WTC11 (cell line): Measurements from ENCODE around the gene NEURL3. TPM values are rescaled to one million over a fixed set of nuclear protein-coding genes. Genes with fewer than 3 reads are reported as not detected.
A peak's percentile ranks its signal among the peaks of the same experiment; 100 is the strongest.

Experiments
- ATAC-seq: fragments of 200-7000 bp; cut with Tn5 transposase; 2 replicates; pipeline ENCODE4 v1.10.0; 2021; ENCODE audit warnings: mild to moderate bottlenecking, moderate library complexity
- CTCF ChIA-PET: fragments of 300-600 bp; sonication (Branson Sonifier 250); formaldehyde crosslinking; loops from one replicate; lab custom pipeline; 2021; ENCODE audit warnings: antibody characterized with exemption; lab: Charles Lee
- POLR2A ChIA-PET: fragments of 350-600 bp; sonication (Branson Sonifier 250); formaldehyde crosslinking; loops from one replicate; lab custom pipeline; 2021; ENCODE audit warnings: antibody characterized with exemption; lab: Charles Lee
- DNase-seq: peaks from one replicate; pipeline ENCODE4 v3.0.0; 2021; ENCODE audit warnings: low spot score
- H3K27ac Mint-ChIP-seq: 2 replicates; pipeline ENCODE4 v1.8.0; 2021; ENCODE audit warnings: mixed read lengths
- H3K27me3 Mint-ChIP-seq: 2 replicates; pipeline ENCODE4 v1.8.0; 2021; ENCODE audit warnings: low read depth, mild to moderate bottlenecking, moderate library complexity, mixed read lengths
- H3K36me3 Mint-ChIP-seq: 2 replicates; pipeline ENCODE4 v1.8.0; 2021; ENCODE audit warnings: mixed read lengths
- H3K4me1 Mint-ChIP-seq: 2 replicates; pipeline ENCODE4 v1.8.0; 2022; ENCODE audit warnings: mixed read lengths
- H3K4me3 Mint-ChIP-seq: 2 replicates; pipeline ENCODE4 v1.8.0; 2021; ENCODE audit warnings: mild to moderate bottlenecking, moderate library complexity, mixed read lengths
- H3K9me3 Mint-ChIP-seq: 2 replicates; pipeline ENCODE4 v1.8.0; 2021; ENCODE audit warnings: mixed read lengths
- GABPB1 ChIP-seq: sonication (generic); formaldehyde crosslinking; IDR thresholded peaks from 2 replicates; pipeline ENCODE4 v1.8.1; 2023; ENCODE audit warnings: mild to moderate bottlenecking, missing genetic modification reagents
- KAT7 ChIP-seq: sonication (generic); formaldehyde crosslinking; IDR thresholded peaks from 2 replicates; pipeline ENCODE4 v1.8.1; 2023; ENCODE audit warnings: missing genetic modification reagents, mild to moderate bottlenecking, borderline replicate concordance
- MYBL2 ChIP-seq: sonication (generic); formaldehyde crosslinking; IDR thresholded peaks from 2 replicates; pipeline ENCODE4 v1.8.1; 2023; ENCODE audit warnings: mild to moderate bottlenecking, moderate library complexity, missing genetic modification reagents
- NFE2L1 ChIP-seq: sonication (generic); formaldehyde crosslinking; IDR thresholded peaks from 2 replicates; pipeline ENCODE4 v1.8.1; 2023; ENCODE audit warnings: missing genetic modification reagents
- RELA ChIP-seq: sonication (generic); formaldehyde crosslinking; IDR thresholded peaks from 2 replicates; pipeline ENCODE4 v1.8.1; 2022; ENCODE audit warnings: missing genetic modification reagents, mild to moderate bottlenecking, borderline replicate concordance
- SMAD4 ChIP-seq: sonication (generic); formaldehyde crosslinking; IDR thresholded peaks from 2 replicates; pipeline ENCODE4 v1.8.0; 2022; ENCODE audit warnings: mild to moderate bottlenecking, missing genetic modification reagents
- SOX15 ChIP-seq: fragments of 250-450 bp; sonication (Bioruptor Pico); IDR thresholded peaks from 2 replicates; pipeline ENCODE4 v1.9.0; 2021; ENCODE audit warnings: mild to moderate bottlenecking
- SP1 ChIP-seq: sonication (generic); formaldehyde crosslinking; conservative IDR thresholded peaks from 2 replicates; pipeline ENCODE4 v1.8.1; 2022; ENCODE audit warnings: missing genetic modification reagents
- ZNF138 ChIP-seq: sonication (generic); formaldehyde crosslinking; conservative IDR thresholded peaks from 2 replicates; pipeline ENCODE4 v1.8.1; 2022; ENCODE audit warnings: mild to moderate bottlenecking, moderate library complexity, missing genetic modification reagents
- ZNF263 ChIP-seq: sonication (generic); formaldehyde crosslinking; IDR thresholded peaks from 2 replicates; pipeline ENCODE4 v1.8.1; 2022; ENCODE audit warnings: low read depth, mild to moderate bottlenecking, moderate library complexity, missing genetic modification reagents
- total RNA-seq: library from RNA; stranded (reverse); gene quantifications from 3 replicates; pipeline ENCODE4 v1.2.3, GENCODE V29; 2021
- TF ChIP-seq, protein P1 (sequence below): sonication (generic); formaldehyde crosslinking; IDR thresholded peaks from 2 replicates; pipeline ENCODE4 v1.8.0; 2022; ENCODE audit warnings: mild to moderate bottlenecking, missing genetic modification reagents
- TF ChIP-seq, protein P2 (sequence below): fragments of 250-450 bp; sonication (Bioruptor Pico); IDR thresholded peaks from 2 replicates; pipeline ENCODE4 v1.9.0; 2021; ENCODE audit warnings: mild to moderate bottlenecking
- TF ChIP-seq, protein P3 (sequence below): fragments of 250-450 bp; sonication (Bioruptor Pico); IDR thresholded peaks from 2 replicates; pipeline ENCODE4 v2.1.2; 2022; ENCODE audit warnings: mild to moderate bottlenecking, moderate library complexity
- TF ChIP-seq, protein P4 (sequence below): fragments of 250-450 bp; sonication (Bioruptor Pico); IDR thresholded peaks from 2 replicates; pipeline ENCODE4 v1.9.0; 2021; ENCODE audit warnings: mild to moderate bottlenecking
- TF ChIP-seq, protein P5 (sequence below): sonication (generic); formaldehyde crosslinking; IDR thresholded peaks from 2 replicates; pipeline ENCODE4 v1.8.1; 2022; ENCODE audit warnings: mild to moderate bottlenecking, missing genetic modification reagents, moderate library complexity, borderline replicate concordance
- TF ChIP-seq, protein P6 (sequence below): sonication (generic); formaldehyde crosslinking; IDR thresholded peaks from 2 replicates; pipeline ENCODE4 v1.8.1; 2023; ENCODE audit warnings: mild to moderate bottlenecking, missing genetic modification reagents, borderline replicate concordance
- TF ChIP-seq, protein P7 (sequence below): sonication (generic); formaldehyde crosslinking; IDR thresholded peaks from 2 replicates; pipeline ENCODE4 v1.8.1; 2023; ENCODE audit warnings: mild to moderate bottlenecking, missing genetic modification reagents, moderate library complexity

NEURL3 gene
- total RNA-seq, 1 experiment from 2014 or later: not detected

DNA sequence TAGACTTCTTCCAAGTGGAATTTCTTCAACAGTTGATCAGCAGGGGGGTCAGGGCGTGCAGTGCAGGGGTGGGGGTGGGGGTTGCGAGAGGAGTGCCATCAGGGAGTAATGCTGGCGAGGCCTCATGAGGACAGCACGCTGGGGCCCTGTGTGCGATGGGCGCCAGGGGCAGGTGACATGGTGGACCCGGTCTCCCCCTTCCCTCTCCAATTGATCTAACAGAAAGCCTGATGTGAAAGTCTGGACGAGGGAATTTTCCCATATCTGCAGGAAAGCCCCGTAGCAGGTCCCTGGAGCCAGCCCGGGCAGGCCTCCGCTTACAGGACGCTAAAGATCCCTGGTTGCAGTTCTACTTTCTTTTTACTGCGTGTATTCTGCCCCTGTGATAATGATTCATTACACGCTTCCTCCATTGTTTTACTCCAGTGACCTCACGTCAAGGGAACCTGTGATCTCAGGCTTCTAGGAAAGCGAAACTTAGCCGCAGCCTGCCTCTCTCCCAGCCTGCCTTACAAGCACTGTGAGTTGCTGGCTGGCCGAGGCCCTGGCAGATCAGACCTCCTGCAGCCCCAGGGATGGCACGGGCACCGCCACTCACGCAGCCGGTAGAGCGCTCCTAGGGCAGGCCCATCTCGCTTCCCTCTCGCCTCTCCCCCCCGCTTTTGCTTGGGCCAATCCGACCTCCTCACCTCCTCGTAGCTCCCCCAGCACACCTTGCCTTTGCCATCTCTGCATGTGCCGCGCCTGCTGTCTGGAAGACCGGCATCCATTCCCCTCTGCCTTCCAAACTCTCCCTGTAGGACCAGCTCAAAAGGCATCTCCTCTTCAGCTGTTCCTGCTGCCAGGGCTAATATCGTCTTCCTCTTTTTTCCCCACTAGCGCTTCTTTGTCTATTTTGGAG is 19.2 kb downstream of the NEURL3 start:
- CTCF ChIA-PET: interaction anchor here (0.8 to 1.3 kb wide), 3 partner anchors 24 to 68 kb away, joined by 3 read pairs; no protein-coding TSS in a partner anchor

DNA sequence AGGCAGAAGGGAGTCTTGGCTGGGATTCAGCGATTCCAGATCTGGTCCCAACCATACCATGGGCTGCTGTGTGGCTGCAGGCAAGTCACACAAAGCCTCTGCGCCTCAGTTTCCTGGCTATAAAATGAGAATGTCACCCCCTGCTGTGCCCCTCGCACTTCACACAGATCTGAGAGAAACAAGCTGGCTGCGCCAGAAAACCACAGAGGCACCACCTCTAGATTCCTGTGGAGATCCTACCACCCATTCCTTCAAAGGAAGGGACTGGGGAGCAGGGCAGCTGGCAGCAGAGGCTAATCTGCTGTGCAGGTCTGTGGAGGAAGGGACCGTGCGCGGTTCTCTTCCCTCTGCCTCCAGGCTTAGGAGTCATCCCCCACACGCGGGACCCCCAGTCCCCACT is 19.8 kb downstream of the NEURL3 start:
- CTCF ChIA-PET: interaction anchor here (0.8 to 1.3 kb wide), 2 partner anchors 38 to 69 kb away, joined by 3 read pairs; no protein-coding TSS in a partner anchor
- no peaks in the 10 kb centered on the region for H3K9me3 Mint-ChIP-seq

More for the DNA sequence above, 19.2 kb downstream of the NEURL3 start:
- Mint-ChIP-seq H3K27ac (no peak overlapping the region), H3K4me1 (peaks cover 21% of the 10 kb centered on the region), H3K9me3 (no peaks in the 10 kb centered on the region), H3K27me3 (no peaks in the 10 kb centered on the region; the same call in 1 of the 2 replicates), H3K36me3 (no peaks in the 10 kb centered on the region), H3K4me3 (peak overlapping the region; percentile 26; the same call in 1 of the 2 replicates)
- ATAC-seq (peak; percentile 89), DNase-seq (peak; percentile 47)
- POLR2A ChIA-PET: no interaction called here
- TF ChIP-seq KAT7 (CRISPR knock-in tag) (no peak), SP1 (CRISPR knock-in tag) (no peak)
- TF ChIP-seq, protein P1, sequence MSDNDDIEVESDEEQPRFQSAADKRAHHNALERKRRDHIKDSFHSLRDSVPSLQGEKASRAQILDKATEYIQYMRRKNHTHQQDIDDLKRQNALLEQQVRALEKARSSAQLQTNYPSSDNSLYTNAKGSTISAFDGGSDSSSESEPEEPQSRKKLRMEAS (CRISPR knock-in tag): peak; percentile 51; the same call in 1 of the 2 replicates
- TF ChIP-seq, protein P2, sequence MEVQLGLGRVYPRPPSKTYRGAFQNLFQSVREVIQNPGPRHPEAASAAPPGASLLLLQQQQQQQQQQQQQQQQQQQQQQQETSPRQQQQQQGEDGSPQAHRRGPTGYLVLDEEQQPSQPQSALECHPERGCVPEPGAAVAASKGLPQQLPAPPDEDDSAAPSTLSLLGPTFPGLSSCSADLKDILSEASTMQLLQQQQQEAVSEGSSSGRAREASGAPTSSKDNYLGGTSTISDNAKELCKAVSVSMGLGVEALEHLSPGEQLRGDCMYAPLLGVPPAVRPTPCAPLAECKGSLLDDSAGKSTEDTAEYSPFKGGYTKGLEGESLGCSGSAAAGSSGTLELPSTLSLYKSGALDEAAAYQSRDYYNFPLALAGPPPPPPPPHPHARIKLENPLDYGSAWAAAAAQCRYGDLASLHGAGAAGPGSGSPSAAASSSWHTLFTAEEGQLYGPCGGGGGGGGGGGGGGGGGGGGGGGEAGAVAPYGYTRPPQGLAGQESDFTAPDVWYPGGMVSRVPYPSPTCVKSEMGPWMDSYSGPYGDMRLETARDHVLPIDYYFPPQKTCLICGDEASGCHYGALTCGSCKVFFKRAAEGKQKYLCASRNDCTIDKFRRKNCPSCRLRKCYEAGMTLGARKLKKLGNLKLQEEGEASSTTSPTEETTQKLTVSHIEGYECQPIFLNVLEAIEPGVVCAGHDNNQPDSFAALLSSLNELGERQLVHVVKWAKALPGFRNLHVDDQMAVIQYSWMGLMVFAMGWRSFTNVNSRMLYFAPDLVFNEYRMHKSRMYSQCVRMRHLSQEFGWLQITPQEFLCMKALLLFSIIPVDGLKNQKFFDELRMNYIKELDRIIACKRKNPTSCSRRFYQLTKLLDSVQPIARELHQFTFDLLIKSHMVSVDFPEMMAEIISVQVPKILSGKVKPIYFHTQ (CRISPR knock-in tag): no peak

More for the DNA sequence above, 19.8 kb downstream of the NEURL3 start:
- no peak overlapping the region for H3K4me3 Mint-ChIP-seq
- peaks cover 21% of the 10 kb centered on the region for H3K4me1 Mint-ChIP-seq
- H3K27me3 Mint-ChIP-seq: no peaks in the 10 kb centered on the region; the same call in 1 of the 2 replicates
- POLR2A ChIA-PET: no interaction called here
- H3K27ac Mint-ChIP-seq: no peak overlapping the region
- H3K36me3 Mint-ChIP-seq: no peaks in the 10 kb centered on the region
- no peak for DNase-seq
- TF ChIP-seq, protein P3, sequence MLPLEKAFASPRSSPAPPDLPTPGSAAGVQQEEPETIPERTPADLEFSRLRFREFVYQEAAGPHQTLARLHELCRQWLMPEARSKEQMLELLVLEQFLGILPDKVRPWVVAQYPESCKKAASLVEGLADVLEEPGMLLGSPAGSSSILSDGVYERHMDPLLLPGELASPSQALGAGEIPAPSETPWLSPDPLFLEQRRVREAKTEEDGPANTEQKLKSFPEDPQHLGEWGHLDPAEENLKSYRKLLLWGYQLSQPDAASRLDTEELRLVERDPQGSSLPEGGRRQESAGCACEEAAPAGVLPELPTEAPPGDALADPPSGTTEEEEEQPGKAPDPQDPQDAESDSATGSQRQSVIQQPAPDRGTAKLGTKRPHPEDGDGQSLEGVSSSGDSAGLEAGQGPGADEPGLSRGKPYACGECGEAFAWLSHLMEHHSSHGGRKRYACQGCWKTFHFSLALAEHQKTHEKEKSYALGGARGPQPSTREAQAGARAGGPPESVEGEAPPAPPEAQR (CRISPR knock-in tag): no peak
- TF ChIP-seq NFE2L1 (CRISPR knock-in tag) (no peak), ZNF263 (CRISPR knock-in tag) (no peak), SOX15 (CRISPR knock-in tag) (no peak), GABPB1 (no peak), ZNF138 (CRISPR knock-in tag) (no peak), SMAD4 (no peak), MYBL2 (CRISPR knock-in tag) (no peak), RELA (CRISPR knock-in tag) (no peak)
- TF ChIP-seq, protein P4, sequence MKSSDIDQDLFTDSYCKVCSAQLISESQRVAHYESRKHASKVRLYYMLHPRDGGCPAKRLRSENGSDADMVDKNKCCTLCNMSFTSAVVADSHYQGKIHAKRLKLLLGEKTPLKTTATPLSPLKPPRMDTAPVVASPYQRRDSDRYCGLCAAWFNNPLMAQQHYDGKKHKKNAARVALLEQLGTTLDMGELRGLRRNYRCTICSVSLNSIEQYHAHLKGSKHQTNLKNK: no peak
- TF ChIP-seq, protein P5, sequence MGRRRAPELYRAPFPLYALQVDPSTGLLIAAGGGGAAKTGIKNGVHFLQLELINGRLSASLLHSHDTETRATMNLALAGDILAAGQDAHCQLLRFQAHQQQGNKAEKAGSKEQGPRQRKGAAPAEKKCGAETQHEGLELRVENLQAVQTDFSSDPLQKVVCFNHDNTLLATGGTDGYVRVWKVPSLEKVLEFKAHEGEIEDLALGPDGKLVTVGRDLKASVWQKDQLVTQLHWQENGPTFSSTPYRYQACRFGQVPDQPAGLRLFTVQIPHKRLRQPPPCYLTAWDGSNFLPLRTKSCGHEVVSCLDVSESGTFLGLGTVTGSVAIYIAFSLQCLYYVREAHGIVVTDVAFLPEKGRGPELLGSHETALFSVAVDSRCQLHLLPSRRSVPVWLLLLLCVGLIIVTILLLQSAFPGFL (CRISPR knock-in tag): no peak
- TF ChIP-seq, protein P6, sequence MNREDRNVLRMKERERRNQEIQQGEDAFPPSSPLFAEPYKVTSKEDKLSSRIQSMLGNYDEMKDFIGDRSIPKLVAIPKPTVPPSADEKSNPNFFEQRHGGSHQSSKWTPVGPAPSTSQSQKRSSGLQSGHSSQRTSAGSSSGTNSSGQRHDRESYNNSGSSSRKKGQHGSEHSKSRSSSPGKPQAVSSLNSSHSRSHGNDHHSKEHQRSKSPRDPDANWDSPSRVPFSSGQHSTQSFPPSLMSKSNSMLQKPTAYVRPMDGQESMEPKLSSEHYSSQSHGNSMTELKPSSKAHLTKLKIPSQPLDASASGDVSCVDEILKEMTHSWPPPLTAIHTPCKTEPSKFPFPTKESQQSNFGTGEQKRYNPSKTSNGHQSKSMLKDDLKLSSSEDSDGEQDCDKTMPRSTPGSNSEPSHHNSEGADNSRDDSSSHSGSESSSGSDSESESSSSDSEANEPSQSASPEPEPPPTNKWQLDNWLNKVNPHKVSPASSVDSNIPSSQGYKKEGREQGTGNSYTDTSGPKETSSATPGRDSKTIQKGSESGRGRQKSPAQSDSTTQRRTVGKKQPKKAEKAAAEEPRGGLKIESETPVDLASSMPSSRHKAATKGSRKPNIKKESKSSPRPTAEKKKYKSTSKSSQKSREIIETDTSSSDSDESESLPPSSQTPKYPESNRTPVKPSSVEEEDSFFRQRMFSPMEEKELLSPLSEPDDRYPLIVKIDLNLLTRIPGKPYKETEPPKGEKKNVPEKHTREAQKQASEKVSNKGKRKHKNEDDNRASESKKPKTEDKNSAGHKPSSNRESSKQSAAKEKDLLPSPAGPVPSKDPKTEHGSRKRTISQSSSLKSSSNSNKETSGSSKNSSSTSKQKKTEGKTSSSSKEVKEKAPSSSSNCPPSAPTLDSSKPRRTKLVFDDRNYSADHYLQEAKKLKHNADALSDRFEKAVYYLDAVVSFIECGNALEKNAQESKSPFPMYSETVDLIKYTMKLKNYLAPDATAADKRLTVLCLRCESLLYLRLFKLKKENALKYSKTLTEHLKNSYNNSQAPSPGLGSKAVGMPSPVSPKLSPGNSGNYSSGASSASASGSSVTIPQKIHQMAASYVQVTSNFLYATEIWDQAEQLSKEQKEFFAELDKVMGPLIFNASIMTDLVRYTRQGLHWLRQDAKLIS (CRISPR knock-in tag): no peak
- TF ChIP-seq, protein P7, sequence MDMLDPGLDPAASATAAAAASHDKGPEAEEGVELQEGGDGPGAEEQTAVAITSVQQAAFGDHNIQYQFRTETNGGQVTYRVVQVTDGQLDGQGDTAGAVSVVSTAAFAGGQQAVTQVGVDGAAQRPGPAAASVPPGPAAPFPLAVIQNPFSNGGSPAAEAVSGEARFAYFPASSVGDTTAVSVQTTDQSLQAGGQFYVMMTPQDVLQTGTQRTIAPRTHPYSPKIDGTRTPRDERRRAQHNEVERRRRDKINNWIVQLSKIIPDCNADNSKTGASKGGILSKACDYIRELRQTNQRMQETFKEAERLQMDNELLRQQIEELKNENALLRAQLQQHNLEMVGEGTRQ (CRISPR knock-in tag): no peak
- no peak for ATAC-seq
